ACC112 (cell line): ENCODE results near the gene NCSTN.

ENCODE experiments used
- H2AFZ ChIP-seq: fragments of 200-600 bp; sonication (generic); one replicate; pipeline ENCODE4 v1.6.0; 2017; ENCODE audit warnings: antibody characterized with exemption, low read length; ENCODE audit not compliant: unreplicated experiment
- H3K27ac ChIP-seq: fragments of 200-600 bp; sonication (generic); 2 replicates; pipeline ENCODE4 v1.5.1; 2014; ENCODE audit warnings: low read depth, mild to moderate bottlenecking, antibody characterized with exemption, low read length, moderate library complexity
- H3K27me3 ChIP-seq: fragments of 200-600 bp; sonication (generic); 2 replicates; pipeline ENCODE4 v1.6.1; 2014; ENCODE audit warnings: mild to moderate bottlenecking, antibody characterized with exemption, low read length, moderate library complexity, mixed read lengths; ENCODE audit not compliant: insufficient read depth
- H3K36me3 ChIP-seq: fragments of 200-600 bp; sonication (generic); 2 replicates; pipeline ENCODE4 v1.6.1; 2016; ENCODE audit warnings: mild to moderate bottlenecking, antibody characterized with exemption, low read length, moderate library complexity, mixed read lengths; ENCODE audit not compliant: insufficient read depth
- H3K4me1 ChIP-seq: fragments of 200-600 bp; sonication (generic); one replicate; pipeline ENCODE4 v1.6.1; 2016; ENCODE audit warnings: low read length, mixed read lengths; ENCODE audit not compliant: insufficient read depth, unreplicated experiment, control insufficient read depth
- H3K4me3 ChIP-seq: fragments of 200-600 bp; sonication (generic); 2 replicates; pipeline ENCODE4 v1.5.1; 2014; ENCODE audit warnings: mild to moderate bottlenecking, low read depth, low read length
- H3K79me2 ChIP-seq: fragments of 200-600 bp; sonication (generic); one replicate; pipeline ENCODE4 v1.6.0; 2016; ENCODE audit warnings: low read length; ENCODE audit not compliant: control insufficient read depth, unreplicated experiment, insufficient read depth

NCSTN gene

DNA sequence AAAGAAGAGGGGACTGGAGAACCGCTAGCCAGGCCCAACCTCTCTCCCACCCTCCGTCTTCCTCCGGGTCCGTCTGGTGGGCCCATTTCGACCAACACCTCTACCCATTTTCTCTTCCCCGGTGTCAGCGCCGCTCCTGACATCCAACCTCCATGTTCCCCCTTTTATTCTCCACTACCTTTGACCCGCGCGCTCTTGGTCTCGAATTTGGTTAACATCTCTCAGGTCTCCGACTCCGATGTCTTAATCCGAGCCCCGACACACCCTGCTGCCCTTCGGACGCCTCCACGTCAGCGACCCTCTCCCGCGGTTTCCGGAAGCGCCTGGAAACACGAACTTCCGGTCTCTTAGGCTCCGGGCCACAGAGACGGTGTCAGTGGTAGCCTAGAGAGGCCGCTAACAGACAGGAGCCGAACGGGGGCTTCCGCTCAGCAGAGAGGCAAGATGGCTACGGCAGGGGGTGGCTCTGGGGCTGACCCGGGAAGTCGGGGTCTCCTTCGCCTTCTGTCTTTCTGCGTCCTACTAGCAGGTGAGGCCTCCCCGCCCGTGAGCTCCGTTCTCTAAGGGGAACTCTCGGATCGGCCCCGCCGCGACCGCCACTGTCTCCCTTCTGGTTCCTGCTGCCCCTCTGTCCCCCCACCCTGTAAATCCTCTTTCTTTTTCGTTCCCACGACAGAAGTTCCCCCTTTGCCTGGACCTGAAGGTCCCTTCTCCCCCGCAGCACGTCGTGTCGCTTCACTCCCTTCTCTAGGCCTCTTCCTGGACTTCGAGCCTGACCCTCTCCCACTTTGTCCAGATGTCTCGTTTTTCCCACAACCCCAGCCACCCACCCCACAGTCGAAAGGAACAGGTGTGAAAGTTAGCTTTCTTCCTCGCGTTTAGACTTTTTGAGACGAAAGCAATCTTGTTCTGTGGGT is at the start of gene NCSTN, which contains the start of gene COPA:
TSS of gene NCSTN (plus strand) at position 431 of the 917 bp plus-strand sequence. CDS start at position 445, 14 bp downstream.
TSS of gene COPA (minus strand) at position 298 of the 917 bp plus-strand sequence. CDS start at position 218, 80 bp downstream.
- peak within 1 kb of the TSS; percentile 93 for H3K4me3 ChIP-seq
- H2AFZ ChIP-seq = peak within 1 kb of the TSS; percentile 92
- H3K36me3 ChIP-seq = peaks cover 25% of the 10 kb centered on the region
- H3K27me3 ChIP-seq = no peaks in the 10 kb centered on the region
- peaks cover 84% of the 10 kb centered on the region for H3K79me2 ChIP-seq
- peak within 1 kb of the TSS; percentile 82 for H3K27ac ChIP-seq
- H3K4me1 ChIP-seq = peaks cover 38% of the 10 kb centered on the region

DNA sequence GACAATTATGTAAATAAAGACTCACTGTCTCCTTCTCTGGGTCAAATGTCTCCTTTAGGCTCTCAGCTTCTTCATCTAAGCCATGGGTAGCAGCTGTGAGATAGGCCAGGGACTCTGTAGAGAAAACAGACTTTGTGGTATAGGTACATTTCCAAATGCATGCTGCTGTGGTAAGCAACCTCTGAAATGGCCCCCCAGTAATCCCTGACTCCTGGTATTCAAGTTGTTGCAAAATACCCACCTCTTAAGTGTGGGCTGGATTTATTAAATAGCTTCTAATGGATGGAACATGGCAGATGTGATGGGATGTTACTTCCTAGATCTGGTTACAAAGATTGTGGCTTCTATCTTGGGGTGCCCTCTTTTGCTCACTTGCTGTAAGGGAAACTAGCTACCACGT is 47.1 kb upstream of the NCSTN start:
- peaks cover 49% of the 10 kb centered on the region for H3K36me3 ChIP-seq
- no peak overlapping the region for H2AFZ ChIP-seq
- H3K27ac ChIP-seq = no peak overlapping the region

DNA sequence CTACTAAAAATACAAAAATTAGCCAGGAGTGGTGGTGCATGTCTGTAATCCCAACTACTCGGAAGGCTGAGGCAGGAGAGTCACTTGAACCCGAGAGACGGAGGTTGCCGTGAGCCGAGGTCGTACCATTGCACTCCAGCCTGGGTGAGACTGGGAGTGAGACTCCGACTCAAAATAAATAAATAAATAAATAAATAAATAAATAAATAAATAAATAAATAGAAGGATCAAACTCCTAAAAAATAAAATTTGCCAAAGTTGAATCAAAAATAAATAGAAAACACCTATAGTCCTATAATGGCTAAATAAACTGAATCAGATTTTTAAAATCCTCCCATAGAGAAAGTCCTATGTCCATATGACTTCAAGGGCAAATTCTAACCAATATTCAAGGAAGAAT is 43.0 kb upstream of the NCSTN start:
- peaks cover 46% of the 10 kb centered on the region for H3K36me3 ChIP-seq

More for the DNA sequence above, 47.1 kb upstream of the NCSTN start:
- Histone ChIP-seq H3K27me3 (no peaks in the 10 kb centered on the region), H3K4me3 (no peak overlapping the region), H3K79me2 (peaks cover 3% of the 10 kb centered on the region), H3K4me1 (peaks cover 5% of the 10 kb centered on the region)

GRCh38 chr1:160307118-160307791 is 35.9 kb upstream of the NCSTN start:
- Histone ChIP-seq H3K27me3 (no peaks in the 10 kb centered on the region), H3K27ac (no peak overlapping the region), H3K79me2 (peaks cover 25% of the 10 kb centered on the region), H3K36me3 (peaks cover 63% of the 10 kb centered on the region), H3K4me3 (no peak overlapping the region), H3K4me1 (peaks cover 23% of the 10 kb centered on the region), H2AFZ (no peak overlapping the region)

More for the DNA sequence above, 43.0 kb upstream of the NCSTN start:
- Histone ChIP-seq H3K4me1 (no peaks in the 10 kb centered on the region), H3K27me3 (no peaks in the 10 kb centered on the region), H3K4me3 (no peak overlapping the region), H2AFZ (no peak overlapping the region), H3K79me2 (peaks cover 3% of the 10 kb centered on the region), H3K27ac (no peak overlapping the region)

DNA sequence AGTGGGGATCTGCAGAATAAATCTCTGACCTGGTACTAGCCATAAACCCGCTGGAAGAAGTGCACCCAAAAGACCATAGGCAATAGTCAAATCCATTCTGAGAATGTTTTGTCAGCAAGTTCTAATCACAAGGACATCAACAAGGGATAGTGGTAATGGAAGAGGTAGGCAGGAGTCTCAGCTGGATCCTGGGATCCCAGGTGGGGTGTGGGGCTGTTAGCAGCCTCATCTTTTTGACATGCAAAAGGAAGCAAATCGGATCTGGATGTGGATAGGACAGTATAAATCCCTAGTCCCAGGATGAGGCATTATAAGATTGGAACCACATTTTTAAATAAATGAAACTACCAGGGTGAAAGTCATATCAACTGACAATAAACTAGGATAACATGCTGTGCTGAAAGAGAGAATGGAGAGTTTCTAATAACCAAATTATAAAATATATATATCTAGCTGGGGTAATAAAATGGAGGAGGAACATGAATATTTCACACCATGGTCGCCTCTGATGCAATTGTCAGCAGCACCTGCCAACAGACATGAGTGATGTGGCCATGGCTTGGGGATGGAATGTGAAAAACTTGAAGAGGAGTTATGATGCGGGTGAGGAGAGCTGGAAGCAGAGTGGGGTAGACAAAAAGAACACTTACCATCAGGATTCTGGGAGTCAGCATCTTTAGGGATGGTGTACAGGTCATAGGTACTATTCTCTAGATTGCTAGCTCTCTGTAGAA is 34.6 kb upstream of the NCSTN start:
- H3K79me2 ChIP-seq = peaks cover 25% of the 10 kb centered on the region
- no peaks in the 10 kb centered on the region for H3K27me3 ChIP-seq

GRCh38 chr1:160309185-160309557 is 34.0 kb upstream of the NCSTN start:
- 0 out of 2 replicates have a peak overlapping the region, but pooled peaks have one; percentile 39 for H3K4me3 ChIP-seq
- H3K79me2 ChIP-seq = peaks cover 26% of the 10 kb centered on the region
- no peak overlapping the region for H2AFZ ChIP-seq
- H3K4me1 ChIP-seq = peaks cover 23% of the 10 kb centered on the region
- H3K27me3 ChIP-seq = no peaks in the 10 kb centered on the region
- peaks cover 68% of the 10 kb centered on the region for H3K36me3 ChIP-seq
- peak overlapping the region; percentile 94 for H3K27ac ChIP-seq

More for the DNA sequence above, 34.6 kb upstream of the NCSTN start:
- H3K4me1 ChIP-seq = peaks cover 23% of the 10 kb centered on the region
- no peak overlapping the region for H2AFZ ChIP-seq
- H3K4me3 ChIP-seq = no peak overlapping the region
- peak overlapping the region; percentile 94 for H3K27ac ChIP-seq
- H3K36me3 ChIP-seq = peaks cover 67% of the 10 kb centered on the region

- Histone ChIP-seq H3K4me3 (0 out of 2 replicates have a peak overlapping the region, but pooled peaks have one; percentile 39), H3K27ac (peak overlapping the region; percentile 94), H2AFZ (no peak overlapping the region), H3K27me3 (no peaks in the 10 kb centered on the region), H3K36me3 (peaks cover 68% of the 10 kb centered on the region), H3K4me1 (peaks cover 23% of the 10 kb centered on the region), H3K79me2 (peaks cover 27% of the 10 kb centered on the region)
Measured at GRCh38 chr1:160309571-160309970, 33.6 kb upstream of the NCSTN start.

DNA sequence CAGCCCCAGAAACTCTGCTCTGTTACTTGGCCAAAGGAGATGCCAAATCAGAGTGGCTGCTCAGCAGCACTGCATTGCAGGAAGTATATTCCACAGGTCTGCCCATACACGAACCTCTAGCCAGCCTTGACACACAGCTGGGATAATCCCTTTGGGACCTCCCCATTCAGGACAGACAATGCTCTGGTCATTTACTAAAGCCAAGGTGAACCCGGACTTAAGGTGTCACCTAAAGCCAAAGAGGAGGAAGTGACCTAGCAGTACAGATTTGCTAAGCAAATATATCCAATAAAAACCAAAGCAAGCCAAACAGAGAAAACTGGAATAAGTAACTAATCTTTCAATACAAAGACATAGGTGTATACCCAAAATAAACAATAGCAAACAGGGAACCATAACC is 27.8 kb upstream of the NCSTN start:
- Histone ChIP-seq H3K36me3 (peaks cover 62% of the 10 kb centered on the region), H3K4me3 (no peak overlapping the region), H3K4me1 (peaks cover 7% of the 10 kb centered on the region)

DNA sequence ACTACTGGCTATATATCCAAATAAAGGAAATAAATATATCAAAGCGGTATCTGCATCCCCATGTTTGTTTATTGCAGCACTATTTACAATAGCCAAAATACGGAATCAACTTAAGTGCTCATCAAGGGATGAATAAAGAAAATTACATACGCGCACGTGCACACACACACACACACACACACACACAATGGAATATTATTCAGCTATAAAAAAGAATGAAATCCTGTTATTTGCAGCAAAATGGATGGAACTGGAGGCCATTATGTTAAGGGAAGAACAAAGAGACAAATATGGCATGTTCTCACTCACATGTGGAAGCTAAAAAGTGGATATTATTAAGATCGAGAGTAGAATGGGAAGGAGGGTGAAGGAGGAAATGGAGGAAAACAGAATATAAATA is 20.4 kb upstream of the NCSTN start:
- H2AFZ ChIP-seq = no peak overlapping the region
- peaks cover 51% of the 10 kb centered on the region for H3K36me3 ChIP-seq
- peaks cover 74% of the 10 kb centered on the region for H3K79me2 ChIP-seq
- H3K27me3 ChIP-seq = no peaks in the 10 kb centered on the region
- H3K4me3 ChIP-seq = no peak overlapping the region
- H3K27ac ChIP-seq = no peak overlapping the region
- H3K4me1 ChIP-seq = no peaks in the 10 kb centered on the region

More for the DNA sequence above, 27.8 kb upstream of the NCSTN start:
- Histone ChIP-seq H3K79me2 (peaks cover 47% of the 10 kb centered on the region), H2AFZ (no peak overlapping the region), H3K27me3 (no peaks in the 10 kb centered on the region), H3K27ac (0 out of 2 replicates have a peak overlapping the region, but pooled peaks have one; percentile 7)

DNA sequence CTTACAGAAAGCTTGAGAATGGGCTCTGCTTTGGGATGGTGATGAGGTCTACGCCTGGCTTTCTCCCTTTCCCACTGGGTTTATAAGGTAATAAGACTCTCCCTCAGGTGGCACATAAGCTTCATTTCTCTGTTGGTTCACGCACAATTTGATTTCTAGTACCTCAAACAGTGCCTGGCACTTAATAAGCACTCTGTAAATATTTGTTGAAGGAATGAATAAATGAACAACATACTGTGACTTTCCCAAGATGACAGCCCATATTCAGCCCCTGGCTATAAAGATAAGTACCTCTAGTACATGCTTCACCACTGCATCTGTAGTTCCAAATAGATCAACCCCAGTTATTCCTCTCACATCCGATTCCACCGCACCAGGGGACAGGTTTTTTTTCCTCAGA is 17.9 kb upstream of the NCSTN start:
- H2AFZ ChIP-seq = no peak overlapping the region
- H3K27ac ChIP-seq = no peak overlapping the region
- H3K4me3 ChIP-seq = no peak overlapping the region
- no peaks in the 10 kb centered on the region for H3K4me1 ChIP-seq
- peaks cover 58% of the 10 kb centered on the region for H3K36me3 ChIP-seq
- no peaks in the 10 kb centered on the region for H3K27me3 ChIP-seq
- H3K79me2 ChIP-seq = peaks cover 66% of the 10 kb centered on the region
